KMS-11 (cell line): ENCODE measurements around the gene MYD88.

Source experiments
- H2AFZ ChIP-seq: fragments of 200-600 bp; sonication (generic); 2 replicates; pipeline ENCODE4 v1.6.1; 2016; ENCODE audit warnings: antibody characterized with exemption, mixed run types, low read depth
- H3K27ac ChIP-seq: fragments of 200-600 bp; sonication (generic); 2 replicates; pipeline ENCODE4 v1.6.1; 2016; ENCODE audit warnings: mild to moderate bottlenecking, mixed run types
- H3K27me3 ChIP-seq: fragments of 200-600 bp; sonication (generic); 2 replicates; pipeline ENCODE4 v1.6.1; 2017; ENCODE audit warnings: mild to moderate bottlenecking, low read depth, mixed run types, moderate library complexity; ENCODE audit not compliant: insufficient read depth
- H3K36me3 ChIP-seq: fragments of 200-600 bp; sonication (generic); 2 replicates; pipeline ENCODE4 v1.6.1; 2017; ENCODE audit warnings: mild to moderate bottlenecking, mixed run types; ENCODE audit not compliant: insufficient read depth
- H3K4me1 ChIP-seq: fragments of 200-600 bp; sonication (generic); 2 replicates; pipeline ENCODE4 v1.6.1; 2016; ENCODE audit warnings: mild to moderate bottlenecking, low read depth, mixed run types; ENCODE audit not compliant: poor library complexity, severe bottlenecking
- H3K4me2 ChIP-seq: fragments of 200-600 bp; sonication (generic); 2 replicates; pipeline ENCODE4 v1.7.0; 2016; ENCODE audit warnings: mild to moderate bottlenecking, mixed run types
- H3K4me3 ChIP-seq: fragments of 200-600 bp; sonication (generic); IDR thresholded peaks from 2 replicates; pipeline ENCODE4 v1.6.1; 2017; ENCODE audit warnings: low read depth, low read length, mixed read lengths; ENCODE audit not compliant: insufficient read depth
- H3K79me2 ChIP-seq: fragments of 200-600 bp; sonication (generic); 2 replicates; pipeline ENCODE4 v1.6.1; 2016; ENCODE audit warnings: low read depth, mixed run types; ENCODE audit not compliant: insufficient read depth
- H3K9ac ChIP-seq: fragments of 200-600 bp; sonication (generic); 2 replicates; pipeline ENCODE4 v1.6.1; 2016; ENCODE audit warnings: mild to moderate bottlenecking, mixed run types
- H4K20me1 ChIP-seq: fragments of 200-600 bp; sonication (generic); 2 replicates; pipeline ENCODE4 v1.6.1; 2016; ENCODE audit warnings: mild to moderate bottlenecking, mixed run types; ENCODE audit not compliant: insufficient read depth
- CTCF ChIP-seq: fragments of 200-600 bp; sonication (generic); conservative IDR thresholded peaks from 2 replicates; pipeline ENCODE4 v1.6.1; 2017; ENCODE audit warnings: low read depth, mild to moderate bottlenecking, antibody characterized with exemption, low read length, moderate library complexity, mixed read lengths

The MYD88 gene

GRCh38 chr3:38171622-38172021, 33.2 kb downstream of the MYD88 start:
- Histone ChIP-seq H3K27me3 (no peaks in the 10 kb centered on the region), H2AFZ (no peak overlapping the region), H3K36me3 (no peaks in the 10 kb centered on the region), H3K4me2 (no peak overlapping the region), H4K20me1 (no peaks in the 10 kb centered on the region), H3K4me3 (no peak overlapping the region), H3K27ac (no peak overlapping the region), H3K79me2 (peaks cover 45% of the 10 kb centered on the region), H3K9ac (no peak overlapping the region), H3K4me1 (peaks cover 6% of the 10 kb centered on the region)
- no peak for TF ChIP-seq CTCF

GRCh38 chr3:38173834-38174418, 35.5 kb downstream of the MYD88 start:
- peaks cover 25% of the 10 kb centered on the region; the same call in 1 of the 2 replicates for H3K79me2 ChIP-seq
- no peaks in the 10 kb centered on the region for H3K27me3 ChIP-seq
- no peak overlapping the region for H2AFZ ChIP-seq
- H3K4me1 ChIP-seq = no peaks in the 10 kb centered on the region
- H3K36me3 ChIP-seq = no peaks in the 10 kb centered on the region
- H3K9ac ChIP-seq = no peak overlapping the region
- TF ChIP-seq CTCF = no peak
- H3K4me2 ChIP-seq = no peak overlapping the region
- H3K27ac ChIP-seq = no peak overlapping the region
- no peaks in the 10 kb centered on the region for H4K20me1 ChIP-seq
- no peak overlapping the region for H3K4me3 ChIP-seq

- no peaks in the 10 kb centered on the region for H3K27me3 ChIP-seq
- H3K79me2 ChIP-seq = peaks cover 10% of the 10 kb centered on the region; the same call in 1 of the 2 replicates
- no peaks in the 10 kb centered on the region for H3K4me1 ChIP-seq
- no peaks in the 10 kb centered on the region for H3K36me3 ChIP-seq
- TF ChIP-seq CTCF = no peak
- H2AFZ ChIP-seq = no peak overlapping the region
- no peaks in the 10 kb centered on the region for H4K20me1 ChIP-seq
- no peak overlapping the region for H3K27ac ChIP-seq
- H3K9ac ChIP-seq = no peak overlapping the region
- no peak overlapping the region for H3K4me3 ChIP-seq
- H3K4me2 ChIP-seq = no peak overlapping the region
These were observed 38.7 kb downstream of the MYD88 start for GRCh38 chr3:38177181-38177580.

- H2AFZ ChIP-seq = no peak overlapping the region
- H3K4me1 ChIP-seq = no peaks in the 10 kb centered on the region
- no peak overlapping the region for H3K27ac ChIP-seq
- H3K4me2 ChIP-seq = no peak overlapping the region
- H3K36me3 ChIP-seq = no peaks in the 10 kb centered on the region
- H3K79me2 ChIP-seq = no peaks in the 10 kb centered on the region
- H3K27me3 ChIP-seq = no peaks in the 10 kb centered on the region
- TF ChIP-seq CTCF = no peak
- no peak overlapping the region for H3K9ac ChIP-seq
- no peaks in the 10 kb centered on the region for H4K20me1 ChIP-seq
- H3K4me3 ChIP-seq = no peak overlapping the region
These were observed 48.3 kb downstream of the MYD88 start for GRCh38 chr3:38186781-38187180.
